ENCODE results near the gene PAFAH1B1. TPM values are rescaled to one million over a fixed set of nuclear protein-coding genes. Genes with fewer than 3 reads are reported as not detected.
"Not testable (repeated sequence)": the region's sequence is repeated elsewhere in the genome, so short reads cannot be mapped to it uniquely, and the experiment has no call there.

Gene PAFAH1B1
- total and polyA plus RNA-seq, 4 donors: 14.0 to 44.1 (median 29.2) TPM

GRCh38 chr17:2695961-2696760 is 102.7 kb downstream of the PAFAH1B1 start:
- Histone ChIP-seq H3K4me1 (ENCODE audit: control insufficient read depth in 4 of 4, insufficient read depth in 4 of 4, low read length in 3 of 4) (no peaks in the 10 kb centered on the region), H3K9me3 (ENCODE audit: control insufficient read depth in 4 of 4, low read length in 3 of 4) (no peaks in the 10 kb centered on the region), H3K9ac (ENCODE audit: low read depth in 1 of 2, low read length in 2 of 2) (no peak overlapping the region), H3K27ac (ENCODE audit: low read depth in 1 of 2, low read length in 2 of 2) (no peak overlapping the region), H3K4me3 (ENCODE audit: low read depth in 1 of 3, low read length in 3 of 3) (no peak overlapping the region), H3K36me3 (ENCODE audit: control insufficient read depth in 4 of 4, insufficient read depth in 3 of 4, low read depth in 1 of 4, low read length in 3 of 4) (peaks cover 40 to 84% (median 57%) of the 10 kb centered on the region in 4 donors), H3K27me3 (ENCODE audit: control insufficient read depth in 4 of 4, insufficient read depth in 4 of 4, low read length in 3 of 4) (no peaks in the 10 kb centered on the region)
- 95% methylated on average over 36 of the region's 36 CpGs for WGBS
- DNase-seq (ENCODE audit: low spot score): peak; percentile 25
- no peak for TF ChIP-seq HNF4A (conservative IDR thresholded peaks at IDR 0.05)
- TF ChIP-seq, protein P1, sequence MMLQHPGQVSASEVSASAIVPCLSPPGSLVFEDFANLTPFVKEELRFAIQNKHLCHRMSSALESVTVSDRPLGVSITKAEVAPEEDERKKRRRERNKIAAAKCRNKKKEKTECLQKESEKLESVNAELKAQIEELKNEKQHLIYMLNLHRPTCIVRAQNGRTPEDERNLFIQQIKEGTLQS (IDR thresholded peaks at IDR 0.05): no peak

DNA sequence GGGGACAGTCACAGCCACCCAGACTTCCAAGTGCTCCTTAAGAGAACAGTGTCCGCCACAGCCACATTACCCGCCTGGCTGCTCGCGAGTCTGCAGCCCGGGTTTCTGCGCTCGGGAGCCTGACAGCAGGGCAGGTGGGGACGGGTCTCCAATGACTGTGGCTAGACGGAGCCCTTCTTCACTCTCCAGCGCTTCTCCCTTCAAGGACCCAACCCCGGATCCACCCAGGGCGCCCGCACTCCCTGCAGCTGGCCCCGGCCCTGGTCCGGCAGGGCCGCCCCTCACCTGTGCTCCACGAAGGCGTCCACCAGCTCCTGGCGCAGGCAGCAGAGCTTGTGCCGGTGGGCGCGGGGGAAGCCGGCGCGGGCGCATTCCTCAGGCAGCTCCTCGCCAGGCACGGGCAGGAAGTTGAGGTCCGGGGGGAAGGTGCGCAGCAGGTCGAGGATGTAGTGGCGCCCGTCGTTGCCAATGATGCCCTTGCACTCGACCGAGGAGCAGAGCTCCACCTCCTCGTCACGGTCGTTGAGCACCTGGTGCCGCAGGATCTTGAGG is 104.2 kb downstream of the PAFAH1B1 start:
- Histone ChIP-seq H3K27me3 (ENCODE audit: control insufficient read depth in 4 of 4, insufficient read depth in 4 of 4, low read length in 3 of 4) (no peaks in the 10 kb centered on the region), H3K9me3 (ENCODE audit: control insufficient read depth in 4 of 4, low read length in 3 of 4) (no peaks in the 10 kb centered on the region), H3K27ac (ENCODE audit: low read depth in 1 of 2, low read length in 2 of 2) (no peak overlapping the region), H3K9ac (ENCODE audit: low read depth in 1 of 2, low read length in 2 of 2) (no peak overlapping the region), H3K36me3 (ENCODE audit: control insufficient read depth in 4 of 4, insufficient read depth in 3 of 4, low read depth in 1 of 4, low read length in 3 of 4) (peaks cover 46 to 87% (median 63%) of the 10 kb centered on the region in 4 donors), H3K4me1 (ENCODE audit: control insufficient read depth in 4 of 4, insufficient read depth in 4 of 4, low read length in 3 of 4) (no peaks in the 10 kb centered on the region), H3K4me3 (ENCODE audit: low read depth in 1 of 3, low read length in 3 of 3) (no peak overlapping the region)
- 98% methylated on average over 40 of the region's 40 CpGs for WGBS
- TF ChIP-seq, protein P2, sequence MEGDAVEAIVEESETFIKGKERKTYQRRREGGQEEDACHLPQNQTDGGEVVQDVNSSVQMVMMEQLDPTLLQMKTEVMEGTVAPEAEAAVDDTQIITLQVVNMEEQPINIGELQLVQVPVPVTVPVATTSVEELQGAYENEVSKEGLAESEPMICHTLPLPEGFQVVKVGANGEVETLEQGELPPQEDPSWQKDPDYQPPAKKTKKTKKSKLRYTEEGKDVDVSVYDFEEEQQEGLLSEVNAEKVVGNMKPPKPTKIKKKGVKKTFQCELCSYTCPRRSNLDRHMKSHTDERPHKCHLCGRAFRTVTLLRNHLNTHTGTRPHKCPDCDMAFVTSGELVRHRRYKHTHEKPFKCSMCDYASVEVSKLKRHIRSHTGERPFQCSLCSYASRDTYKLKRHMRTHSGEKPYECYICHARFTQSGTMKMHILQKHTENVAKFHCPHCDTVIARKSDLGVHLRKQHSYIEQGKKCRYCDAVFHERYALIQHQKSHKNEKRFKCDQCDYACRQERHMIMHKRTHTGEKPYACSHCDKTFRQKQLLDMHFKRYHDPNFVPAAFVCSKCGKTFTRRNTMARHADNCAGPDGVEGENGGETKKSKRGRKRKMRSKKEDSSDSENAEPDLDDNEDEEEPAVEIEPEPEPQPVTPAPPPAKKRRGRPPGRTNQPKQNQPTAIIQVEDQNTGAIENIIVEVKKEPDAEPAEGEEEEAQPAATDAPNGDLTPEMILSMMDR (IDR thresholded peaks at IDR 0.05; ENCODE audit: low read depth, low read length, missing input control): no peak
- no peak for TF ChIP-seq MAX (IDR thresholded peaks at IDR 0.05)
- TF ChIP-seq REST (IDR thresholded peaks at IDR 0.05): no peak
- peak; percentile 16 for DNase-seq (ENCODE audit: low spot score)

DNA sequence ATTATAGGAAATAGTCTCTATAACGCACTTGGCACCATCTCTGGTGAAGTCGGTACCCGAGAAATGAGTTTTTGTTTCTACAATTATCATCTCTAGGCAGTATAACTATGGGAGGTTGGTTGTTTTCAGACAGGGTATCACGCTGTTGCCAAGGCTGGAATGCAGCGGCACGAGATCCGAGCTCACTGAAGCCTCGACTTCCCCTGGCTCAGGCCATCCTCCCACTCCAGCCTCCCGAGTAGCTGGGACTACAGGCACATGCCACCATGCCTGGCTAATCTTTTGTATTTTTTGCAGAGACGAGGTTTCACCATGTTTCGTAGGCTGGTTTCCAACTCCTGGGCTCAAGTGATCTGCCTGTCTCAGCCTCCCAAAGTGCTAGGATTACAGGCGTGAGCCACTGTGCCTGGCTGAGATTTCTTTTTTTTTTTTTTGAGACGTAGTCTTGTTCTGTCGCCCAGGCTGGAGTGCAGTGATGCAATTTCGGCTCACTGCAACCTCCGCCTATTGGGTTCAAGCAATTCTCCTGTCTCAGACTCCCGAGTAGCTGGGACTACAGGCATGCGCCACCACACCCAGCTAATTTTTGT is 105.9 kb downstream of the PAFAH1B1 start:
- not testable (repeated sequence) for H3K27ac ChIP-seq (ENCODE audit: low read depth in 1 of 2, low read length in 2 of 2); H3K27me3 ChIP-seq (ENCODE audit: control insufficient read depth in 4 of 4, insufficient read depth in 4 of 4, low read length in 3 of 4); DNase-seq (ENCODE audit: low spot score); H3K9ac ChIP-seq (ENCODE audit: low read depth in 1 of 2, low read length in 2 of 2); H3K4me1 ChIP-seq (ENCODE audit: control insufficient read depth in 4 of 4, insufficient read depth in 4 of 4, low read length in 3 of 4); H3K4me3 ChIP-seq (ENCODE audit: low read depth in 1 of 3, low read length in 3 of 3); H3K9me3 ChIP-seq (ENCODE audit: control insufficient read depth in 4 of 4, low read length in 3 of 4)
- WGBS: 93% methylated on average over 18 of the region's 18 CpGs
- H3K36me3 ChIP-seq (ENCODE audit: control insufficient read depth in 4 of 4, insufficient read depth in 3 of 4, low read depth in 1 of 4, low read length in 3 of 4): peaks cover 36 to 88% (median 55%) of the 10 kb centered on the region in 4 donors
